Body of pancreas (tissue), 4 donors: Measurements from ENCODE around the gene LRRTM1.

Source experiments
- CTCF ChIP-seq, 7 experiments: fragments of 450-650 bp in 4 of 7; fragments of 200-600 bp in 3 of 7; sonication (generic) in 3 of 7; IDR thresholded peaks; one replicate each; pipeline ENCODE4 v1.5.1; 2016 to 2019; ENCODE audit warnings: antibody characterized with exemption in 7 of 7
- POLR2A ChIP-seq, 3 donors: fragments of 450-650 bp; IDR thresholded peaks; one replicate each; pipeline ENCODE4 v1.6.1; 2016; ENCODE audit warnings: antibody characterized with exemption in 3 of 3, mild to moderate bottlenecking in 2 of 3

- no peak for TF ChIP-seq POLR2A (IDR thresholded peaks at IDR 0.05)
- TF ChIP-seq CTCF (IDR thresholded peaks at IDR 0.05), result no peak
Measured at GRCh38 chr2:80303909-80304837, at the start of gene LRRTM1.
